K562 (cell line): ENCODE measurements around the gene GCDH. TPM values are rescaled to one million over a fixed set of nuclear protein-coding genes. Genes with fewer than 3 reads are reported as not detected.

Source experiments
- ARNT ChIP-seq, 2 experiments: fragments of 450-650 bp; IDR thresholded peaks; 2 replicates each; pipeline ENCODE4 v1.6.1; 2016; ENCODE audit warnings: mild to moderate bottlenecking in 1 of 2
- L3MBTL2 ChIP-seq: fragments of 450-650 bp; IDR thresholded peaks from 2 replicates; pipeline ENCODE4 v1.6.1; 2016; ENCODE audit warnings: mild to moderate bottlenecking, moderate library complexity
- MAZ ChIP-seq, 2 experiments: fragments of 450-650 bp in 1 of 2; sonication (generic) in 1 of 2; formaldehyde crosslinking; IDR thresholded peaks in 1 of 2; conservative IDR thresholded peaks in 1 of 2; 2 replicates each; pipeline versions ENCODE4 v1.4.0 to v1.5.0; 2020; ENCODE audit warnings: mild to moderate bottlenecking in 1 of 2, missing genetic modification reagents in 1 of 2
- MEIS2 ChIP-seq: fragments of 450-650 bp; IDR thresholded peaks from 2 replicates; pipeline ENCODE4 v1.6.1; 2014; ENCODE audit warnings: mild to moderate bottlenecking; ENCODE audit not compliant: partially characterized antibody
- MYC ChIP-seq, 2 experiments: fragments of 250-450 bp in 1 of 2; sonication (Bioruptor Pico) in 1 of 2; IDR thresholded peaks; 2 replicates each; pipeline versions ENCODE4 v1.5.1 to v1.6.1; 2012 to 2021; ENCODE audit warnings: low read depth in 2 of 2, borderline replicate concordance in 1 of 2, improper control_type of control experiment in 1 of 2, low read length in 1 of 2, mild to moderate bottlenecking in 1 of 2, moderate library complexity in 1 of 2
- PTBP1 ChIP-seq: fragments of 200-400 bp; formaldehyde crosslinking; IDR thresholded peaks from 2 replicates; pipeline ENCODE4 v1.6.1; 2017; ENCODE audit warnings: low read depth, low read length
- PYGO2 ChIP-seq: fragments of 450-650 bp; IDR thresholded peaks from 2 replicates; pipeline ENCODE4 v1.6.1; 2016; ENCODE audit warnings: mild to moderate bottlenecking, missing genetic modification characterization, moderate library complexity, missing compliant biosample characterization
- RCOR1 ChIP-seq, 2 experiments: IDR thresholded peaks; 2 replicates each; pipeline ENCODE4 v1.6.1; 2012; ENCODE audit warnings: low read depth in 2 of 2, low read length in 2 of 2, borderline replicate concordance in 1 of 2, improper control_type of control experiment in 1 of 2
- SMAD4 ChIP-seq: fragments of 250-450 bp; sonication (Bioruptor Pico); conservative IDR thresholded peaks from 2 replicates; pipeline ENCODE4 v1.8.0; 2021; ENCODE audit warnings: inconsistent platforms, mild to moderate bottlenecking, moderate library complexity
- SMARCC2 ChIP-seq: fragments of 450-650 bp; IDR thresholded peaks from 2 replicates; pipeline ENCODE4 v1.6.1; 2017; ENCODE audit warnings: antibody characterized with exemption, moderate library complexity, mild to moderate bottlenecking, low read depth
- SMARCE1 ChIP-seq: fragments of 450-650 bp; IDR thresholded peaks from 2 replicates; pipeline ENCODE4 v1.7.1; 2016; ENCODE audit warnings: mild to moderate bottlenecking
- ZNF239 ChIP-seq: fragments of 250-450 bp; sonication (Bioruptor Pico); IDR thresholded peaks from 2 replicates; pipeline ENCODE4 v1.4.0; 2020; ENCODE audit warnings: mild to moderate bottlenecking
- polyA plus RNA-seq, 8 experiments: library from polyadenylated mRNA; depleted of rRNA in 4 of 8; stranded (reverse) in 5 of 8; unstranded in 3 of 8; fragments of >200 nt; fragmentation: Nextera tagmentation in 2 of 8; fragmentation: Illumina TruSeq in 1 of 8; extraction: Ambion mirVana in 2 of 8; extraction: Trizol in 1 of 8; gene quantifications; 2 replicates each; pipeline versions ENCODE4 v1.2.1 to v1.2.3, GENCODE V29; 2011 to 2014; ENCODE audit warnings: inconsistent platforms in 1 of 8, missing spikeins in 1 of 8
- total RNA-seq, 7 experiments: library from RNA; depleted of rRNA in 6 of 7; stranded (reverse); fragments of >200 nt in 6 of 7; fragmentation: Illumina TruSeq in 2 of 7; extraction: Trizol in 2 of 7; gene quantifications; 2 replicates each; pipeline versions ENCODE4 v1.2.1 to v1.2.3, GENCODE V29; 2011 to 2021; ENCODE audit warnings: low replicate concordance in 1 of 7
- TF ChIP-seq, protein P1 (sequence below): fragments of 200-600 bp; sonication (generic); IDR thresholded peaks from one replicate; pipeline ENCODE4 v1.6.1; 2012; ENCODE audit warnings: mild to moderate bottlenecking, low read depth, low read length, inconsistent platforms
- TF ChIP-seq, protein P2 (sequence below): fragments of 200-800 bp; sonication (Bioruptor generic); IDR thresholded peaks from 2 replicates; pipeline ENCODE4 v1.6.1; 2017; ENCODE audit warnings: missing genetic modification characterization, missing compliant biosample characterization
- TF ChIP-seq, protein P3 (sequence below): fragments of 250-450 bp; sonication (Bioruptor Pico); IDR thresholded peaks from 2 replicates; pipeline ENCODE4 v1.8.0; 2021; ENCODE audit warnings: moderate library complexity, mild to moderate bottlenecking, inconsistent platforms

Gene GCDH
- total and polyA plus RNA-seq, 9 of the 15 experiments (the other 6 are each of a cell fraction or from before 2014, with no cell fraction given) = 2.9 to 50.8 (median 19.1) TPM

DNA sequence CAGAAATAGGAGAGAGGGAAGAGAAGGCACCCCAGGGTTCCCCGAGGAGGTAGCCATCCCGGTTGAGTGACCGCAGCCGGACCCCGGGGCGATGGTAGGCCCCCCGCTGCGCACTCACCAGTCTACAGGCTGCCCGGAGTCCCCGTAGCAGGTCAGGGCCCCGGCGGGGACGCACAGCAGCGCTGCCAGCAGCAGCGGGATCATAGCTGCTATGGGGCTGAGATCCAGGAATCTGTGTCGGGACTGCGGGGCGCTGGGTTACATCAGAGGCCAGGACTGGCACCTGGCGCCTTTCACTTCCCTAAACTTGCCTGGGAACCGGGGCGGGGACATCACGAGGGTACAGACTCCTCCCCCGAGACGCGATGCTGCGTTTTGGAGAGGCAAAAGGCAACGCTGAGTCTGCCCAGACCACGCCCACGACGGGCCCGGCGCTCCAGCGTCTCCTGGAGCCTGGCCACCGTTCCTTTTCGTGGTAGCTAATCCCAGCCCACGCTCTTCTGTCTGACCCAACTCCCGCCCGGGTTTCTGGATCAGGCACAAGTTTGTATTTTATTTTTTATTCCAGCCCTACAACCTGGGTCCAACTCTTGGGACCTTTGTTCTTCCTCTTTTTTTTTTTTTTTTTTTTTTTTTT lies 9.7 kb upstream of the GCDH start, which contains the start of gene DNASE2 (continued):
- peak; percentile 32 to 85; a peak in 3 of 4 replicates for TF ChIP-seq MAZ (CRISPR knock-in tag; conservative IDR thresholded peaks at IDR 0.05 in 1 of 2, IDR thresholded peaks at IDR 0.05 in 1 of 2)
- no peak for TF ChIP-seq MEIS2
- TF ChIP-seq, protein P1, sequence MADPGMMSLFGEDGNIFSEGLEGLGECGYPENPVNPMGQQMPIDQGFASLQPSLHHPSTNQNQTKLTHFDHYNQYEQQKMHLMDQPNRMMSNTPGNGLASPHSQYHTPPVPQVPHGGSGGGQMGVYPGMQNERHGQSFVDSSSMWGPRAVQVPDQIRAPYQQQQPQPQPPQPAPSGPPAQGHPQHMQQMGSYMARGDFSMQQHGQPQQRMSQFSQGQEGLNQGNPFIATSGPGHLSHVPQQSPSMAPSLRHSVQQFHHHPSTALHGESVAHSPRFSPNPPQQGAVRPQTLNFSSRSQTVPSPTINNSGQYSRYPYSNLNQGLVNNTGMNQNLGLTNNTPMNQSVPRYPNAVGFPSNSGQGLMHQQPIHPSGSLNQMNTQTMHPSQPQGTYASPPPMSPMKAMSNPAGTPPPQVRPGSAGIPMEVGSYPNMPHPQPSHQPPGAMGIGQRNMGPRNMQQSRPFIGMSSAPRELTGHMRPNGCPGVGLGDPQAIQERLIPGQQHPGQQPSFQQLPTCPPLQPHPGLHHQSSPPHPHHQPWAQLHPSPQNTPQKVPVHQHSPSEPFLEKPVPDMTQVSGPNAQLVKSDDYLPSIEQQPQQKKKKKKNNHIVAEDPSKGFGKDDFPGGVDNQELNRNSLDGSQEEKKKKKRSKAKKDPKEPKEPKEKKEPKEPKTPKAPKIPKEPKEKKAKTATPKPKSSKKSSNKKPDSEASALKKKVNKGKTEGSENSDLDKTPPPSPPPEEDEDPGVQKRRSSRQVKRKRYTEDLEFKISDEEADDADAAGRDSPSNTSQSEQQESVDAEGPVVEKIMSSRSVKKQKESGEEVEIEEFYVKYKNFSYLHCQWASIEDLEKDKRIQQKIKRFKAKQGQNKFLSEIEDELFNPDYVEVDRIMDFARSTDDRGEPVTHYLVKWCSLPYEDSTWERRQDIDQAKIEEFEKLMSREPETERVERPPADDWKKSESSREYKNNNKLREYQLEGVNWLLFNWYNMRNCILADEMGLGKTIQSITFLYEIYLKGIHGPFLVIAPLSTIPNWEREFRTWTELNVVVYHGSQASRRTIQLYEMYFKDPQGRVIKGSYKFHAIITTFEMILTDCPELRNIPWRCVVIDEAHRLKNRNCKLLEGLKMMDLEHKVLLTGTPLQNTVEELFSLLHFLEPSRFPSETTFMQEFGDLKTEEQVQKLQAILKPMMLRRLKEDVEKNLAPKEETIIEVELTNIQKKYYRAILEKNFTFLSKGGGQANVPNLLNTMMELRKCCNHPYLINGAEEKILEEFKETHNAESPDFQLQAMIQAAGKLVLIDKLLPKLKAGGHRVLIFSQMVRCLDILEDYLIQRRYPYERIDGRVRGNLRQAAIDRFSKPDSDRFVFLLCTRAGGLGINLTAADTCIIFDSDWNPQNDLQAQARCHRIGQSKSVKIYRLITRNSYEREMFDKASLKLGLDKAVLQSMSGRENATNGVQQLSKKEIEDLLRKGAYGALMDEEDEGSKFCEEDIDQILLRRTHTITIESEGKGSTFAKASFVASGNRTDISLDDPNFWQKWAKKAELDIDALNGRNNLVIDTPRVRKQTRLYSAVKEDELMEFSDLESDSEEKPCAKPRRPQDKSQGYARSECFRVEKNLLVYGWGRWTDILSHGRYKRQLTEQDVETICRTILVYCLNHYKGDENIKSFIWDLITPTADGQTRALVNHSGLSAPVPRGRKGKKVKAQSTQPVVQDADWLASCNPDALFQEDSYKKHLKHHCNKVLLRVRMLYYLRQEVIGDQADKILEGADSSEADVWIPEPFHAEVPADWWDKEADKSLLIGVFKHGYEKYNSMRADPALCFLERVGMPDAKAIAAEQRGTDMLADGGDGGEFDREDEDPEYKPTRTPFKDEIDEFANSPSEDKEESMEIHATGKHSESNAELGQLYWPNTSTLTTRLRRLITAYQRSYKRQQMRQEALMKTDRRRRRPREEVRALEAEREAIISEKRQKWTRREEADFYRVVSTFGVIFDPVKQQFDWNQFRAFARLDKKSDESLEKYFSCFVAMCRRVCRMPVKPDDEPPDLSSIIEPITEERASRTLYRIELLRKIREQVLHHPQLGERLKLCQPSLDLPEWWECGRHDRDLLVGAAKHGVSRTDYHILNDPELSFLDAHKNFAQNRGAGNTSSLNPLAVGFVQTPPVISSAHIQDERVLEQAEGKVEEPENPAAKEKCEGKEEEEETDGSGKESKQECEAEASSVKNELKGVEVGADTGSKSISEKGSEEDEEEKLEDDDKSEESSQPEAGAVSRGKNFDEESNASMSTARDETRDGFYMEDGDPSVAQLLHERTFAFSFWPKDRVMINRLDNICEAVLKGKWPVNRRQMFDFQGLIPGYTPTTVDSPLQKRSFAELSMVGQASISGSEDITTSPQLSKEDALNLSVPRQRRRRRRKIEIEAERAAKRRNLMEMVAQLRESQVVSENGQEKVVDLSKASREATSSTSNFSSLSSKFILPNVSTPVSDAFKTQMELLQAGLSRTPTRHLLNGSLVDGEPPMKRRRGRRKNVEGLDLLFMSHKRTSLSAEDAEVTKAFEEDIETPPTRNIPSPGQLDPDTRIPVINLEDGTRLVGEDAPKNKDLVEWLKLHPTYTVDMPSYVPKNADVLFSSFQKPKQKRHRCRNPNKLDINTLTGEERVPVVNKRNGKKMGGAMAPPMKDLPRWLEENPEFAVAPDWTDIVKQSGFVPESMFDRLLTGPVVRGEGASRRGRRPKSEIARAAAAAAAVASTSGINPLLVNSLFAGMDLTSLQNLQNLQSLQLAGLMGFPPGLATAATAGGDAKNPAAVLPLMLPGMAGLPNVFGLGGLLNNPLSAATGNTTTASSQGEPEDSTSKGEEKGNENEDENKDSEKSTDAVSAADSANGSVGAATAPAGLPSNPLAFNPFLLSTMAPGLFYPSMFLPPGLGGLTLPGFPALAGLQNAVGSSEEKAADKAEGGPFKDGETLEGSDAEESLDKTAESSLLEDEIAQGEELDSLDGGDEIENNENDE = no peak
- peak in 1 of 2 experiments; percentile 70; a peak in 2 of 4 replicates for TF ChIP-seq RCOR1 (IDR thresholded peaks at IDR 0.05; ENCODE audit: borderline replicate concordance in 1 of 2, low read depth in 2 of 2, low read length in 2 of 2)
- 0 out of 2 replicates have a peak, but pooled peaks have one; percentile 50 for TF ChIP-seq SMAD4 (CRISPR knock-in tag)
- peak; percentile 61 for TF ChIP-seq L3MBTL2
- no peak for TF ChIP-seq PTBP1
- TF ChIP-seq, protein P2, sequence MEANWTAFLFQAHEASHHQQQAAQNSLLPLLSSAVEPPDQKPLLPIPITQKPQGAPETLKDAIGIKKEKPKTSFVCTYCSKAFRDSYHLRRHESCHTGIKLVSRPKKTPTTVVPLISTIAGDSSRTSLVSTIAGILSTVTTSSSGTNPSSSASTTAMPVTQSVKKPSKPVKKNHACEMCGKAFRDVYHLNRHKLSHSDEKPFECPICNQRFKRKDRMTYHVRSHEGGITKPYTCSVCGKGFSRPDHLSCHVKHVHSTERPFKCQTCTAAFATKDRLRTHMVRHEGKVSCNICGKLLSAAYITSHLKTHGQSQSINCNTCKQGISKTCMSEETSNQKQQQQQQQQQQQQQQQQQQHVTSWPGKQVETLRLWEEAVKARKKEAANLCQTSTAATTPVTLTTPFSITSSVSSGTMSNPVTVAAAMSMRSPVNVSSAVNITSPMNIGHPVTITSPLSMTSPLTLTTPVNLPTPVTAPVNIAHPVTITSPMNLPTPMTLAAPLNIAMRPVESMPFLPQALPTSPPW (CRISPR knock-in tag) = peak; percentile 44
- TF ChIP-seq ZNF239 = no peak
- 0 out of 2 replicates have a peak, but pooled peaks have one; percentile 41 for TF ChIP-seq SMARCC2
- TF ChIP-seq, protein P3, sequence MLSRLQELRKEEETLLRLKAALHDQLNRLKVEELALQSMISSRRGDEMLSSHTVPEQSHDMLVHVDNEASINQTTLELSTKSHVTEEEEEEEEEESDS (CRISPR knock-in tag) = no peak
- TF ChIP-seq PYGO2 = no peak
- TF ChIP-seq MYC (IDR thresholded peaks at IDR 0.05; ENCODE audit: low read depth, low read length) = peak; percentile 90
- TF ChIP-seq MYC (CRISPR knock-in tag; IDR thresholded peaks at IDR 0.05; ENCODE audit: borderline replicate concordance, low read depth) = no peak
- no peak for TF ChIP-seq ARNT (IDR thresholded peaks at IDR 0.05)
- no peak for TF ChIP-seq SMARCE1
